Astrocyte (in vitro differentiated cells and primary cell): Measurements from ENCODE around the gene KCNK15. TPM values are rescaled to one million over a fixed set of nuclear protein-coding genes. Genes with fewer than 3 reads are reported as not detected.

Experiments
- DNase-seq: peaks from one replicate; pipeline ENCODE4 v3.0.0-alpha.2; 2010; ENCODE audit warnings: low read depth
- FAIRE-seq: peaks from 2 replicates; lab custom pipeline; 2011; peaks lifted over from hg19 to GRCh38; lab: Jason Lieb, UNC
- H2AFZ ChIP-seq: 2 replicates; pipeline ENCODE4 v1.6.0; 2012; ENCODE audit warnings: low read depth, low read length, inconsistent platforms
- H3K27ac ChIP-seq: 2 replicates; pipeline ENCODE4 v1.5.1; 2011; ENCODE audit warnings: low read depth, low read length, inconsistent platforms
- H3K27me3 ChIP-seq: 2 replicates; pipeline ENCODE4 v1.6.0; 2011; ENCODE audit warnings: low read length, inconsistent platforms; ENCODE audit not compliant: insufficient read depth
- H3K36me3 ChIP-seq: 2 replicates; pipeline ENCODE4 v1.5.1; 2011; ENCODE audit warnings: low read length, inconsistent platforms; ENCODE audit not compliant: insufficient read depth
- H3K4me1 ChIP-seq: 2 replicates; pipeline ENCODE4 v1.5.1; 2011; ENCODE audit warnings: low read length, inconsistent platforms; ENCODE audit not compliant: insufficient read depth
- H3K4me2 ChIP-seq: 2 replicates; pipeline ENCODE4 v1.6.0; 2012; ENCODE audit warnings: low read length, inconsistent platforms
- H3K4me3 ChIP-seq: 2 replicates; pipeline ENCODE4 v1.5.1; 2011; ENCODE audit warnings: low read depth, mild to moderate bottlenecking, low read length, inconsistent platforms; ENCODE audit not compliant: insufficient read depth
- H3K79me2 ChIP-seq: 2 replicates; pipeline ENCODE4 v1.6.0; 2012; ENCODE audit warnings: mild to moderate bottlenecking, low read length, inconsistent platforms; ENCODE audit not compliant: insufficient read depth
- H3K9ac ChIP-seq: 2 replicates; pipeline ENCODE4 v1.6.0; 2012; ENCODE audit warnings: mild to moderate bottlenecking, low read length, inconsistent platforms
- H3K9me3 ChIP-seq: 2 replicates; pipeline ENCODE4 v1.5.1; 2012; ENCODE audit warnings: low read depth, mild to moderate bottlenecking, low read length, inconsistent platforms; ENCODE audit not compliant: insufficient read depth
- H4K20me1 ChIP-seq: 2 replicates; pipeline ENCODE4 v1.6.0; 2012; ENCODE audit warnings: low read length, inconsistent platforms; ENCODE audit not compliant: insufficient read depth
- H3K27ac Mint-ChIP-seq: one replicate; pipeline ENCODE4 v1.8.0; 2021; ENCODE audit warnings: mild to moderate bottlenecking, mixed read lengths; ENCODE audit not compliant: unreplicated experiment
- H3K27me3 Mint-ChIP-seq: one replicate; pipeline ENCODE4 v1.8.0; 2021; ENCODE audit warnings: low read depth, mixed read lengths; ENCODE audit not compliant: unreplicated experiment
- H3K36me3 Mint-ChIP-seq: one replicate; pipeline ENCODE4 v1.8.0; 2021; ENCODE audit warnings: low read depth, mixed read lengths; ENCODE audit not compliant: unreplicated experiment
- H3K4me1 Mint-ChIP-seq: one replicate; pipeline ENCODE4 v1.8.0; 2021; ENCODE audit warnings: low read depth, mixed read lengths; ENCODE audit not compliant: unreplicated experiment
- H3K4me3 Mint-ChIP-seq: one replicate; pipeline ENCODE4 v1.8.0; 2021; ENCODE audit warnings: mild to moderate bottlenecking, moderate library complexity, mixed read lengths; ENCODE audit not compliant: unreplicated experiment
- H3K9me3 Mint-ChIP-seq: one replicate; pipeline ENCODE4 v1.8.0; 2021; ENCODE audit warnings: mild to moderate bottlenecking, mixed read lengths; ENCODE audit not compliant: unreplicated experiment
- EZH2 ChIP-seq: IDR thresholded peaks from 2 replicates; pipeline ENCODE4 v1.6.1; 2012; ENCODE audit warnings: mild to moderate bottlenecking, low read length, inconsistent platforms; ENCODE audit not compliant: insufficient read depth
- total RNA-seq: library from RNA; stranded (reverse); gene quantifications from 2 replicates; pipeline ENCODE4 v1.2.1, GENCODE V29; 2021
- TF ChIP-seq, protein P1 (sequence below): IDR thresholded peaks from 2 replicates; pipeline ENCODE4 v1.5.1; 2011; ENCODE audit warnings: low read depth, mild to moderate bottlenecking, inconsistent platforms, low read length, moderate library complexity; ENCODE audit not compliant: insufficient read depth

Gene KCNK15
- total RNA-seq, 1 donor from 2014 or later = 0.14 TPM

- H3K4me3 Mint-ChIP-seq = no peak overlapping the region
- H3K9ac ChIP-seq = no peak overlapping the region
- no peaks in the 10 kb centered on the region for H3K36me3 Mint-ChIP-seq
- peaks cover 26% of the 10 kb centered on the region for H3K27me3 Mint-ChIP-seq
- H4K20me1 ChIP-seq = no peaks in the 10 kb centered on the region
- peaks cover 10% of the 10 kb centered on the region for H3K27me3 ChIP-seq
- H2AFZ ChIP-seq = no peak overlapping the region
- no peak for DNase-seq
- no peak for FAIRE-seq
- H3K9me3 Mint-ChIP-seq = no peaks in the 10 kb centered on the region
- H3K4me1 ChIP-seq = no peaks in the 10 kb centered on the region
- H3K4me3 ChIP-seq = no peak overlapping the region
- H3K9me3 ChIP-seq = no peaks in the 10 kb centered on the region
- no peak overlapping the region for H3K27ac ChIP-seq
- TF ChIP-seq, protein P1, sequence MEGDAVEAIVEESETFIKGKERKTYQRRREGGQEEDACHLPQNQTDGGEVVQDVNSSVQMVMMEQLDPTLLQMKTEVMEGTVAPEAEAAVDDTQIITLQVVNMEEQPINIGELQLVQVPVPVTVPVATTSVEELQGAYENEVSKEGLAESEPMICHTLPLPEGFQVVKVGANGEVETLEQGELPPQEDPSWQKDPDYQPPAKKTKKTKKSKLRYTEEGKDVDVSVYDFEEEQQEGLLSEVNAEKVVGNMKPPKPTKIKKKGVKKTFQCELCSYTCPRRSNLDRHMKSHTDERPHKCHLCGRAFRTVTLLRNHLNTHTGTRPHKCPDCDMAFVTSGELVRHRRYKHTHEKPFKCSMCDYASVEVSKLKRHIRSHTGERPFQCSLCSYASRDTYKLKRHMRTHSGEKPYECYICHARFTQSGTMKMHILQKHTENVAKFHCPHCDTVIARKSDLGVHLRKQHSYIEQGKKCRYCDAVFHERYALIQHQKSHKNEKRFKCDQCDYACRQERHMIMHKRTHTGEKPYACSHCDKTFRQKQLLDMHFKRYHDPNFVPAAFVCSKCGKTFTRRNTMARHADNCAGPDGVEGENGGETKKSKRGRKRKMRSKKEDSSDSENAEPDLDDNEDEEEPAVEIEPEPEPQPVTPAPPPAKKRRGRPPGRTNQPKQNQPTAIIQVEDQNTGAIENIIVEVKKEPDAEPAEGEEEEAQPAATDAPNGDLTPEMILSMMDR = no peak
- no peak for TF ChIP-seq EZH2
- no peak overlapping the region for H3K27ac Mint-ChIP-seq
- H3K36me3 ChIP-seq = no peaks in the 10 kb centered on the region
- H3K4me2 ChIP-seq = no peak overlapping the region
- H3K4me1 Mint-ChIP-seq = peaks cover 4% of the 10 kb centered on the region
- no peaks in the 10 kb centered on the region for H3K79me2 ChIP-seq
Measured at GRCh38 chr20:44790638-44791393, 45.2 kb downstream of the KCNK15 start.

DNA sequence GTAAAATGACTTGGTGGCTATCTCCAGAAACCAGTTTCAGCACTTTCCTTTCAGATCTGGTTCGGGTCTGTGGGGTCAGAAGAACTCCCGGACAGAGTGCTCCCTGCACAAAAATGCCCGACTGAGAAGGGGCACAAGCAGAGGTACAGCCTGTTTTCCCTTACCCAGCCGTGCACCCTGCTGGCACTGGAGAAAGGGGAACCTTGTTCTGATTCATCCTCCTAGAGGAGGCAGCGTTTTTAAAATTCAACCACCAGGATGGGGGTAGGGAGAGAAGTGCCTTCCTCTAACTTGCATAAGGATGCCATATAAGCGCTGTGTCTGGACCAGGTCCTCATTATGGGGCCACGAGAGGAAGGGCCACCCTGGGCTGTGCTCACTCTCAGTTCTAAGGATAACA, 47.1 kb downstream of the KCNK15 start:
- FAIRE-seq (no peak), DNase-seq (no peak)
- Histone ChIP-seq H3K9me3 (no peaks in the 10 kb centered on the region), H3K4me1 (no peaks in the 10 kb centered on the region), H3K79me2 (no peaks in the 10 kb centered on the region), H3K27me3 (peaks cover 11% of the 10 kb centered on the region), H3K9ac (no peak overlapping the region), H4K20me1 (no peaks in the 10 kb centered on the region), H3K27ac (no peak overlapping the region), H3K4me2 (no peak overlapping the region), H3K4me3 (no peak overlapping the region), H2AFZ (no peak overlapping the region), H3K36me3 (no peaks in the 10 kb centered on the region)
- Mint-ChIP-seq H3K4me1 (peaks cover 4% of the 10 kb centered on the region), H3K9me3 (no peaks in the 10 kb centered on the region), H3K36me3 (no peaks in the 10 kb centered on the region), H3K4me3 (no peak overlapping the region), H3K27me3 (peaks cover 28% of the 10 kb centered on the region), H3K27ac (no peak overlapping the region)
- TF ChIP-seq EZH2 = no peak
- TF ChIP-seq, protein P1 = no peak

DNA sequence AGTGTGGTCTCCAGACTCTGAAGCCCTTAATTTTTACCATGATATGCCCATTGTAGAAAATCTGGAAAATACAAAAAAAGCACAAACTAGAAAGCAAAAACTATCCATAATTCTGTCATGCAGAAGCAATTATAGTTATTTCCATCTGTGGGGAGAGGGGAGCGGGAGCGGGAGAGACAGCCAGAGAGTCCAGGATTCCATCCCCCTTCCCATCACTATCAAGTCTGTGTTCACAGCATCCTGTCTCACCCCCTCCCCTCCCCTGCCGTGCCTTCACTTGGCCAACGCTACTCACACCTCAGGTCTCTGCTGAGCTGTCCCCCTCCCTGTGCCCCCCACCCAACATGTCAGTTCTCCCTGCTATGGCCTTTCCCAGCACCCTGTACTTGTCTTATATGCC, 50.2 kb downstream of the KCNK15 start:
- H3K27ac ChIP-seq = no peak overlapping the region
- Mint-ChIP-seq H3K4me1 (peaks cover 7% of the 10 kb centered on the region), H3K27ac (no peak overlapping the region), H3K4me3 (no peak overlapping the region), H3K9me3 (no peaks in the 10 kb centered on the region), H3K27me3 (peaks cover 23% of the 10 kb centered on the region), H3K36me3 (no peaks in the 10 kb centered on the region)
- no peaks in the 10 kb centered on the region for H4K20me1 ChIP-seq
- no peak overlapping the region for H2AFZ ChIP-seq
- no peak for FAIRE-seq
- no peaks in the 10 kb centered on the region for H3K36me3 ChIP-seq
- DNase-seq = no peak
- H3K4me3 ChIP-seq = no peak overlapping the region
- no peaks in the 10 kb centered on the region for H3K4me1 ChIP-seq
- H3K9ac ChIP-seq = no peak overlapping the region
- no peaks in the 10 kb centered on the region for H3K9me3 ChIP-seq
- peaks cover 11% of the 10 kb centered on the region for H3K27me3 ChIP-seq
- H3K4me2 ChIP-seq = no peak overlapping the region
- no peaks in the 10 kb centered on the region for H3K79me2 ChIP-seq
- TF ChIP-seq, protein P1 = no peak
- no peak for TF ChIP-seq EZH2
